KMS-11 (cell line): Measurements from ENCODE around the gene CAST.

Source experiments
- H2AFZ ChIP-seq: fragments of 200-600 bp; sonication (generic); 2 replicates; pipeline ENCODE4 v1.6.1; 2016; ENCODE audit warnings: antibody characterized with exemption, mixed run types, low read depth
- H3K27ac ChIP-seq: fragments of 200-600 bp; sonication (generic); 2 replicates; pipeline ENCODE4 v1.6.1; 2016; ENCODE audit warnings: mild to moderate bottlenecking, mixed run types
- H3K27me3 ChIP-seq: fragments of 200-600 bp; sonication (generic); 2 replicates; pipeline ENCODE4 v1.6.1; 2017; ENCODE audit warnings: mild to moderate bottlenecking, low read depth, mixed run types, moderate library complexity; ENCODE audit not compliant: insufficient read depth
- H3K36me3 ChIP-seq: fragments of 200-600 bp; sonication (generic); 2 replicates; pipeline ENCODE4 v1.6.1; 2017; ENCODE audit warnings: mild to moderate bottlenecking, mixed run types; ENCODE audit not compliant: insufficient read depth
- H3K4me1 ChIP-seq: fragments of 200-600 bp; sonication (generic); 2 replicates; pipeline ENCODE4 v1.6.1; 2016; ENCODE audit warnings: mild to moderate bottlenecking, low read depth, mixed run types; ENCODE audit not compliant: poor library complexity, severe bottlenecking
- H3K4me2 ChIP-seq: fragments of 200-600 bp; sonication (generic); 2 replicates; pipeline ENCODE4 v1.7.0; 2016; ENCODE audit warnings: mild to moderate bottlenecking, mixed run types
- H3K4me3 ChIP-seq: fragments of 200-600 bp; sonication (generic); IDR thresholded peaks from 2 replicates; pipeline ENCODE4 v1.6.1; 2017; ENCODE audit warnings: low read depth, low read length, mixed read lengths; ENCODE audit not compliant: insufficient read depth
- H3K79me2 ChIP-seq: fragments of 200-600 bp; sonication (generic); 2 replicates; pipeline ENCODE4 v1.6.1; 2016; ENCODE audit warnings: low read depth, mixed run types; ENCODE audit not compliant: insufficient read depth
- H3K9ac ChIP-seq: fragments of 200-600 bp; sonication (generic); 2 replicates; pipeline ENCODE4 v1.6.1; 2016; ENCODE audit warnings: mild to moderate bottlenecking, mixed run types
- H4K20me1 ChIP-seq: fragments of 200-600 bp; sonication (generic); 2 replicates; pipeline ENCODE4 v1.6.1; 2016; ENCODE audit warnings: mild to moderate bottlenecking, mixed run types; ENCODE audit not compliant: insufficient read depth
- TF ChIP-seq, protein P1 (sequence below): fragments of 200-600 bp; sonication (generic); conservative IDR thresholded peaks from 2 replicates; pipeline ENCODE4 v1.6.1; 2017; ENCODE audit warnings: low read depth, mild to moderate bottlenecking, antibody characterized with exemption, low read length, moderate library complexity, mixed read lengths

Gene CAST

DNA sequence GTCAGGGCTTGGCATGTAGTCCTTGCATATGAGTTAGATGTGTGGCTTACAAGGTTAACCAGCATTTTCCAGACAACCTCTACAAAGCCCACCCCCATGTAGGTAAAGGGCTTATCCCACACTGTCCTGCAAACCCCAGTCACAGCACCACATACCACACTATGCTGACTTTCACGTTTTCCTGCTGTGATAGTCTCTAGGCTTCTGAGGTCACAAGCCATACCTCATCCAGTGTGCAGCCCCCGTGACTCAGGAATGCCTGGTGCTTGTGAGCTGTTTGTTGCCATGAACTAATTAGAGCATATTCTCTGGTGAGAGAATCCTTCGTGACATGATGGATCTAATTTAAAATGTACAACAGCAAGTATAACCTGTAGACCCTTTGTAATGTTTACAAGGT is 94.8 kb downstream of the CAST start:
- no peak overlapping the region for H3K9ac ChIP-seq
- no peaks in the 10 kb centered on the region for H4K20me1 ChIP-seq
- no peaks in the 10 kb centered on the region for H3K36me3 ChIP-seq
- H3K4me3 ChIP-seq: no peak overlapping the region
- H3K4me2 ChIP-seq: no peak overlapping the region
- no peak overlapping the region for H3K27ac ChIP-seq
- H3K27me3 ChIP-seq: no peaks in the 10 kb centered on the region
- peaks cover 4% of the 10 kb centered on the region for H3K4me1 ChIP-seq
- no peak overlapping the region for H2AFZ ChIP-seq
- H3K79me2 ChIP-seq: no peaks in the 10 kb centered on the region
- TF ChIP-seq, protein P1, sequence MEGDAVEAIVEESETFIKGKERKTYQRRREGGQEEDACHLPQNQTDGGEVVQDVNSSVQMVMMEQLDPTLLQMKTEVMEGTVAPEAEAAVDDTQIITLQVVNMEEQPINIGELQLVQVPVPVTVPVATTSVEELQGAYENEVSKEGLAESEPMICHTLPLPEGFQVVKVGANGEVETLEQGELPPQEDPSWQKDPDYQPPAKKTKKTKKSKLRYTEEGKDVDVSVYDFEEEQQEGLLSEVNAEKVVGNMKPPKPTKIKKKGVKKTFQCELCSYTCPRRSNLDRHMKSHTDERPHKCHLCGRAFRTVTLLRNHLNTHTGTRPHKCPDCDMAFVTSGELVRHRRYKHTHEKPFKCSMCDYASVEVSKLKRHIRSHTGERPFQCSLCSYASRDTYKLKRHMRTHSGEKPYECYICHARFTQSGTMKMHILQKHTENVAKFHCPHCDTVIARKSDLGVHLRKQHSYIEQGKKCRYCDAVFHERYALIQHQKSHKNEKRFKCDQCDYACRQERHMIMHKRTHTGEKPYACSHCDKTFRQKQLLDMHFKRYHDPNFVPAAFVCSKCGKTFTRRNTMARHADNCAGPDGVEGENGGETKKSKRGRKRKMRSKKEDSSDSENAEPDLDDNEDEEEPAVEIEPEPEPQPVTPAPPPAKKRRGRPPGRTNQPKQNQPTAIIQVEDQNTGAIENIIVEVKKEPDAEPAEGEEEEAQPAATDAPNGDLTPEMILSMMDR: no peak

DNA sequence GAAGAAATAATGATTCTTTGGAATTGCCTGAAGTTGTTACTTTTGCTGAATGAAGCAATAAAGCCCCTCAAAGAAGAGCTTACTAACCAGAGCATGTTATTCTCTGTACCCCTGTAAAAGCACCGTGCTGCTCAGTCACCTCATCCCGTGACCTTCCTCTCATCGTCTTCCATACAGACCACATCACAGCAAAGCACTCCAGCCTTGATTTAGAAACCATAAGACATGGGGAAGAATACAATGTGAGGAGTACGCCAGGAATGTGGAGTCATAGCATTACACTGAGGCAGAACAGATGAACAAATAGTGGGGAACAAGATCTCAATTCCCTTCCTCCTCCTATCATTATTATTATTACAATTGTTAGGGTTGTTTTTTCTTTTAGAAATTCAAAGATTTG is 96.4 kb downstream of the CAST start:
- Histone ChIP-seq H3K4me3 (no peak overlapping the region), H3K27me3 (no peaks in the 10 kb centered on the region), H3K79me2 (no peaks in the 10 kb centered on the region), H3K4me1 (no peaks in the 10 kb centered on the region), H3K36me3 (no peaks in the 10 kb centered on the region), H3K4me2 (no peak overlapping the region), H3K9ac (no peak overlapping the region), H2AFZ (no peak overlapping the region), H3K27ac (no peak overlapping the region), H4K20me1 (no peaks in the 10 kb centered on the region)
- TF ChIP-seq, protein P1: no peak

DNA sequence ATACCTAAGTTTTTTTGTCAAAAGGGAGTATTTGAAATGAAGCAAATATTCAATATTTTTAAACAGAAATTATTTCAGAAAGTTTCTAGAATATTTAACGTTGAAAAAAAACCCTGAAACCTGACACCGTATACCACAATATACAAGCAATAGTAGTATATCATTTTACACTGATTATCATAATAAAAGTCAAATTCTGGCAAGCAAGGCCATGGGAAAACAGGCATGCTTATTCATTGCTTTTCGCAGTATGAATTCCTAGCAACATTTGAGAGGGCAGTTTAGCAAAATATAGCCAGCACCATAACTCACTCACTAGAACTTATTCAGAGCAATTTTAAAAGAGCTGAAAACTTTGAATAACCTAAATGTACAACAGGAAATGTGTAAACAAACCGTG is 99.4 kb downstream of the CAST start:
- Histone ChIP-seq H4K20me1 (no peaks in the 10 kb centered on the region), H3K36me3 (no peaks in the 10 kb centered on the region), H3K4me1 (no peaks in the 10 kb centered on the region), H2AFZ (no peak overlapping the region), H3K9ac (no peak overlapping the region), H3K4me3 (no peak overlapping the region), H3K79me2 (no peaks in the 10 kb centered on the region), H3K4me2 (no peak overlapping the region), H3K27ac (no peak overlapping the region), H3K27me3 (no peaks in the 10 kb centered on the region)
- TF ChIP-seq, protein P1: no peak

DNA sequence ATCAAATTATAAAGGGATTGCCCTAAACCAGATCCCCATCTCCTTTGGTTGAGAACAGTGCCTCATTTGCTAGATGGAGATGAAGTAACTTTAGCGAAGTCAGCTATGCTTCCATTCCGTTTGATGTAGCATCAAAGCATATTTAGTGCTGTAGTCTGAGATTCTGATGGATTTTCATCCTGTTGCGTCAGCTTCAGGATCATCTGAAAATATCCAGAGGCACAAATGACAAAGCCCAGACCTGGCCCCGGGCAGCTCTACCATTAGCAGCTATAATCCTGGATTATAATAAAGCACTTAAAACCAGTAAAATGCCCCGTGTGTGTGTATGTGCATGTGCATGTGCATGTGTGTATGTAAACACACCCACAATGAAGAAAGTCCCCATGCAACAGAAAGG is 100.8 kb downstream of the CAST start:
- no peaks in the 10 kb centered on the region for H4K20me1 ChIP-seq
- no peaks in the 10 kb centered on the region for H3K36me3 ChIP-seq
- TF ChIP-seq, protein P1: no peak
- no peaks in the 10 kb centered on the region for H3K4me1 ChIP-seq
- no peaks in the 10 kb centered on the region for H3K27me3 ChIP-seq
- no peak overlapping the region for H3K9ac ChIP-seq
- no peak overlapping the region for H3K4me2 ChIP-seq
- no peak overlapping the region for H2AFZ ChIP-seq
- no peak overlapping the region for H3K27ac ChIP-seq
- no peak overlapping the region for H3K4me3 ChIP-seq
- H3K79me2 ChIP-seq: no peaks in the 10 kb centered on the region

DNA sequence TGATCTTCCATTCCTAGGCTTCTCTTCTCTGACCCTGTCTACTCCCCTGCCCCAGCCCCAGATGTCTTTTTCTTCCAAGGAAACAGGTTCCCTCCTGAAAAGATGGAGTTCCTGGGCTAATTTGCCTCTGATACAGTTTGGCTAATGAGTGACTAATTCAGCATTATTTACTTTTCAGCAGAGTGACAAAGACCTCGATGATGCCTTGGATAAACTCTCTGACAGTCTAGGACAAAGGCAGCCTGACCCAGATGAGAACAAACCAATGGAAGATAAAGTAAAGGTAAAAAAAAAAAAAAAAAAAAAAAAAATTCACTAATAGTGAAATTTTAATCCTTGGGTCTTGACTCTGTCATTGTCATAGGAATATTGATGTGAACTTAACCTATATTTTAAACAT is 102.9 kb downstream of the CAST start:
- Histone ChIP-seq H3K27me3 (no peaks in the 10 kb centered on the region), H3K36me3 (no peaks in the 10 kb centered on the region), H3K9ac (no peak overlapping the region), H3K4me3 (no peak overlapping the region), H3K4me1 (no peaks in the 10 kb centered on the region), H3K4me2 (no peak overlapping the region), H3K79me2 (no peaks in the 10 kb centered on the region), H3K27ac (no peak overlapping the region), H4K20me1 (no peaks in the 10 kb centered on the region), H2AFZ (no peak overlapping the region)
- TF ChIP-seq, protein P1: no peak
